HepG2 (cell line): Measurements from ENCODE around the gene C2orf42. TPM values are rescaled to one million over a fixed set of nuclear protein-coding genes. Genes with fewer than 3 reads are reported as not detected.

Experiments
- HBP1 ChIP-seq: IDR thresholded peaks from 2 replicates; pipeline ENCODE4 v1.6.1; 2016; ENCODE audit warnings: low read depth, control low read depth
- KLF13 ChIP-seq: sonication (generic); formaldehyde crosslinking; IDR thresholded peaks from 2 replicates; pipeline ENCODE4 v1.4.0; 2020; ENCODE audit warnings: mild to moderate bottlenecking, missing genetic modification reagents
- KLF15 ChIP-seq: sonication (generic); formaldehyde crosslinking; IDR thresholded peaks from 2 replicates; pipeline ENCODE4 v1.8.1; 2023; ENCODE audit warnings: borderline replicate concordance, mild to moderate bottlenecking, inconsistent platforms, missing genetic modification reagents, mixed read lengths
- MTERF4 ChIP-seq: sonication (generic); formaldehyde crosslinking; IDR thresholded peaks from 2 replicates; pipeline ENCODE4 v1.8.0; 2023; ENCODE audit warnings: mild to moderate bottlenecking, missing genetic modification reagents
- PAF1 ChIP-seq: IDR thresholded peaks from 2 replicates; pipeline ENCODE4 v1.6.1; 2016; ENCODE audit warnings: missing genetic modification reagents, missing compliant biosample characterization
- USF2 ChIP-seq, 2 experiments: sonication (generic) in 1 of 2; formaldehyde crosslinking in 1 of 2; IDR thresholded peaks; 2 replicates each; pipeline versions ENCODE4 v1.5.1 to v1.6.1; 2011 to 2020; ENCODE audit warnings: borderline replicate concordance in 1 of 2, low read depth in 1 of 2, low read length in 1 of 2, mild to moderate bottlenecking in 1 of 2, missing genetic modification reagents in 1 of 2, moderate library complexity in 1 of 2
- ZBTB21 ChIP-seq: sonication (generic); formaldehyde crosslinking; IDR thresholded peaks from 2 replicates; pipeline ENCODE4 v1.4.0; 2020; ENCODE audit warnings: missing genetic modification reagents
- ZNF318 ChIP-seq: sonication (generic); formaldehyde crosslinking; IDR thresholded peaks from 2 replicates; pipeline ENCODE4 v1.4.0; 2020; ENCODE audit warnings: mild to moderate bottlenecking, missing genetic modification reagents
- ZNF446 ChIP-seq: sonication (generic); formaldehyde crosslinking; IDR thresholded peaks from 2 replicates; pipeline ENCODE4 v1.5.0; 2020; ENCODE audit warnings: mild to moderate bottlenecking, missing genetic modification reagents
- ZNF784 ChIP-seq: sonication (generic); formaldehyde crosslinking; IDR thresholded peaks from 2 replicates; pipeline ENCODE4 v1.5.1; 2020; ENCODE audit warnings: missing genetic modification reagents, mild to moderate bottlenecking, borderline replicate concordance
- polyA plus RNA-seq, 8 experiments: library from polyadenylated mRNA; depleted of rRNA in 3 of 8; stranded (reverse) in 7 of 8; unstranded in 1 of 8; fragments of >200 nt; fragmentation: Illumina TruSeq in 4 of 8; extraction: Trizol in 4 of 8; gene quantifications; 2 replicates each; pipeline versions ENCODE4 v1.2.1 to v1.2.3, GENCODE V29; 2011 to 2016; ENCODE audit warnings: low read depth in 4 of 8, missing spikeins in 1 of 8, mixed read lengths in 1 of 8; ENCODE audit not compliant: insufficient read depth in 1 of 8
- total RNA-seq, 5 experiments: library from RNA; depleted of rRNA; stranded (reverse); fragments of >200 nt; fragmentation: Illumina TruSeq; extraction: Trizol; gene quantifications; 2 replicates each; pipeline ENCODE4 v1.2.3, GENCODE V29; 2016; ENCODE audit warnings: low read depth in 1 of 5

The C2orf42 gene
- total and polyA plus RNA-seq, 2 of the 13 experiments (the other 11 are each of a cell fraction or from before 2014, with no cell fraction given), result 9.3 to 9.9 TPM

GRCh38 chr2:70141212-70141901 lies 49.5 kb downstream of the C2orf42 start (continued):
- TF ChIP-seq ZNF318, result no peak
- no peak; the same call in 1 of the 2 replicates for TF ChIP-seq HBP1 (CRISPR knock-in tag)
- TF ChIP-seq ZNF784 (CRISPR knock-in tag), result no peak; the same call in 1 of the 2 replicates
- 0 out of 2 replicates have a peak, but pooled peaks have one; percentile 4 for TF ChIP-seq PAF1 (CRISPR knock-in tag)
- peak; percentile 14; the same call in 1 of the 2 replicates for TF ChIP-seq ZBTB21
- TF ChIP-seq KLF13 (CRISPR knock-in tag), result no peak
- no peak for TF ChIP-seq KLF15 (CRISPR knock-in tag)
- no peak for TF ChIP-seq USF2 (IDR thresholded peaks at IDR 0.05; ENCODE audit: low read depth, low read length)
- no peak; the same call in 1 of the 2 replicates for TF ChIP-seq USF2 (CRISPR knock-in tag; IDR thresholded peaks at IDR 0.05; ENCODE audit: borderline replicate concordance)
- 0 out of 2 replicates have a peak, but pooled peaks have one; percentile 33 for TF ChIP-seq ZNF446 (CRISPR knock-in tag)
- peak; percentile 77; the same call in 1 of the 2 replicates for TF ChIP-seq MTERF4
